Activated gamma-delta T cell (primary cell): ENCODE results near the gene RETREG3.
"Not testable (repeated sequence)": the region's sequence is repeated elsewhere in the genome, so short reads cannot be mapped to it uniquely, and the experiment has no call there.

Source experiments
- DNase-seq: peaks from one replicate; lab custom pipeline; 2025; lab: John Stamatoyannopoulos, UW

Gene RETREG3

DNA sequence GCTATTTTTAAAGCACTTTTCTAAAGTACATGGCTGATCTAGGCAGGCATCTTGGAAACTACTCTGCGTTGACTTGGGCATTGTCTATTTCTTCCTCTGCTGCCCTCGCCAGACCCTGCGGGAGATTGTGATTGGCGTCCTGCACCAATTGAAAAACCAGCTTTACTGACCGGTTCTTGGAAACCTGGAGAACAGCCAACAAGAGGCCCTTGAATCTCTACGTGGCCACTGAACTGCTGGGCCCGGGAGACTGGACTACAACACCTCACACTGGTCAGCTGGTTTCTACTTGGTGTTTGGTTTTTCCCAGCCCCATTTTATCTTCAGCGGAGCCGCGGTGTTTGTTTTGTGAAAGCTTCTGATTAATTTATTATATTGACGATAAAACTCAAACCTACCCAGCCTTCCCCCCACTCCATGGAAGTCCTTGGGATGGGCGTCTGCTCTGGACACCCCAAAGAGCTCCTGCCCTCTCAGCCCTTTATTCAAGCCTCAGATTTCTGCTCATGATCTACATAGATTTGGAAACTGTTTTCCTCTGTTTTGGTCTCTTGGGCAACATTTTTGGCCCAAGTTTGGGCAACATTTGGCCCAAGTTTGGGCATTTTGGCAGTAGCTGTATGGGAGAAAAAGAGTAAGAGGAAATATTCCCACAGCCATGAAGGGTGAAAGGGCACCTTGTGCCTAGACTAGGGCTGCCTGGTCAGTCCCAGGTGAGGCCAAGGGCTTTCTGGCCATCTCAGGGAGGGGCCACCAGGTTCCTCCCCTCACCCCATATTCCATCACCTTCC is 37.5 kb downstream of the RETREG3 start:
- no peak for DNase-seq

DNA sequence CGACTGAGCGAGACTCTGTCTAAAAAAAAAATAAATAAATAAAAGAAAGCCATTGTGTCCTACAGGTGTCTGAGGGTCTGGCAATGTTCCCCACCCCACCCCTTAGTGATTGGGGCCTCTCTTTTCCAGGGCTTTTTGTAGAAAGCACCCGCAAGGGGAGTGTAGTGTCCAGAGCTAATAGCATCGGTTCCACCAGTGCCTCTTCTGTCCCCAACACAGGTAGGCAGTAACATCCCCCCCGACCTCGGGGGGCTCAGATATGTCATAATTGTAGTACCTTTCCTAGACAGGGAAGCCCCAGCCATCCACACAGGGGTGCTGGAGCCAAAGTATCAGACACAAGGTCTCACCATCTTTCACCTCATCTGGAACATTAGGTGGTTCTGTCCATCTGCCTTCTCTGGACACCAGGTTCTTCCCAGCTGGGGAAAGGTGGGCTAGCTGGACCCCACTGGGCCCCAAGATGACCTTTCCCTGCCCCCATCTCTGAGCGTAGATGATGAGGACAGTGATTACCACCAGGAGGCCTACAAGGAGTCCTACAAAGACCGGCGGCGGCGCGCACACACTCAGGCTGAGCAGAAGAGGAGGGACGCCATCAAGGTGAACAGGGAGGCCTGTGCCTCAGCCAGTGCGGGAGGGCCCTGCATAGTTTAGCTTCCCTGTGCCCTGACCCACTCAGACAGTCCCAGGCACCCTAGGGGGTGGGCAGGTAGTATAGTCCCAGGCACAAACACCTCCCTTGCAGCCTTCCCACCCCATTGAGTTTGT is 40.6 kb downstream of the RETREG3 start:
- DNase-seq: no peak

DNA sequence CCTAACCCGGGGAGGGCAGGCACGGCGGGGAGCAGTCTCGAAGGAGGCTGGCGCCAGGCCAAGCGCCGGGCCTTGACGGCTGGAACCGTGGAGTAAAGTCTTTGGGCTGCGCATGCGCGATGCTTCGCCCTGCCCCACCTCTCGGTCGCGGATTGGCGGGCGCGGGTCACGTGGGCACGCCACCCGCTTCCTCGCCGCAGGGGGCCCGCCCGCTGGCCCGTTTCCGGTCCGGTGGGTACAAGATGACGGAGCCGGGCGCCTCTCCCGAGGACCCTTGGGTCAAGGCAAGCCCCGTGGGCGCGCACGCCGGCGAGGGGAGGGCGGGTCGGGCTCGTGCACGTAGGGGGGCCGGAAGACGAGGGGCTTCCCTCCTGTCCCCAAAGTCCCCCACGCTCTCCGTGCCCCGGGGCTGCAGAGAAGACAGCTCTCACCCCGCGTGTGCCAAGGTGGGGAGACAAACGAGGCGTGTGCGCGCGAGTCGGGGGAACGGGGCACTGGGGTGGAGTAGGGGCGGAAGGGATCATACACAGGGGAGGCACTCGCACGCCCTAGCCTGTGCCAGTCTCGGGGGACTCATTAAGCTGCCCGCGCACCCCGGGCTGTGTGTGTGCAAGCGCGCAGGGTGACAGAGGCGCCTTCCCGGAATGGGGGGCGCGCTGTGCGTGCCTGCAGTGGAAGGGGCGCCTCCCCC is 42.1 kb downstream of the RETREG3 start, which contains the start of gene MLX:
Gene MLX (plus strand): TSS at position 218 of the 691 bp plus-strand sequence. CDS start 25 bp downstream, at position 243.
- peak; percentile 90 for DNase-seq

DNA sequence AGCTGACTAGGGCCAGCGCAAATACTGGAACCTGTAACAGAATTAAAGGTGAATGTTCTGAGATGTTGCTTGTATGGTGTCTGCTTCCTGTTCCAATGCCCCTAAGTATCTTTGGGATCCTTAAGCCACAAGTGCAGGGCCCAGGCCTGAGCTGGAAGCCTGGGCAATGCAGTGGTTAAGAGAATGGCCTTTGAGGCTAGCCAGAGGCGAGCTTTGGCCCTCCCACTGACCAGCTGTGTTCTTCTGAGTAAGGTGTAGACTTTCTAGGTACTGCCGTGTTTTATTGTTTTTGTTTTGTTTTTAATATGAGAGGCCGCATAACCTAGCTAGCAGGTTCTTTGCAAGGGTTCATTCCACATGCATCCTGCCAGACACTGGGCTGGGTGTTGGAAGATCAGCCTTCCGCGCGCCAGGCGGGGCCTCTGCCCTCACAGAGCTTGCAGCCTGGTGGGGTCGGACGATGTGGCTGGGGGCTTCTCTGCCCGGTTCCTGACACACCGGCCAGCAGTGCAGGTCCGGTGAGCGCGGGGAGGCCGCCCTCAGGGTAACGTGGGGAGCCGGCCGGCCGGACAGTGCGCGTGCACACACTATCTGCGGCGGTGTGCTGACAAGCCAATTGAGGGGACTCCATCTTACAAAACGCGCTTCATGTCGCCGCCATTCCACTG is 42.8 kb downstream of the RETREG3 start:
- no peak for DNase-seq

DNA sequence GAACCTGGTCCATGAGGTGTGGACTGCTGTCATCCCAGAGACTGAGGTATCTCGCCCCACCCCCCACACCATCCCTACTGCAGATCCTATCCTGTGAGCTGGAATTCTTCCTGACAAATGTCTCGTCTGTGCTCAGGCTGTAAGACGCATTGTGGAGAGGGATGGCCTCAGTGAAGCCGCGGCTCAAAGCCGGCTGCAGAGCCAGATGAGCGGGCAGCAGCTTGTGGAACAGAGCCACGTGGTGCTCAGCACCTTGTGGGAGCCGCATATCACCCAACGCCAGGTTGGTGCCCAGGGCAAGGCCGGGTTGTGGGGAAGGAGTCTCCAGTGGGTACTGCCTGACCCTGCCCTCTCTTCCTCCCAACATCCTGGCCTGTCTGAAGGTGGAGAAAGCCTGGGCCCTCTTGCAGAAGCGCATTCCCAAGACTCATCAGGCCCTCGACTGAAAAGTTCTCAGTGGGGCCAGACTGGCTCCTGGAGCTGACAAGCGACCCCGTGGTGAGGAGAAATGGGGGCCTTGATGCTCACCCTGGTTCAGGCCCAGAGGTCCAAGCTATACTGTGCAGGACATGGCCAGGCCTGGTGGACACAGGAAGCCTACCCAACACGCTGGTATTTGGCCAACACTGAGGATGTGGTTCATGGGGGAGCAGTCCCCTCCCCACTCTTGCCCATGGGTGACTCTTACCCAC is 43.5 kb downstream of the RETREG3 start:
- DNase-seq: no peak

DNA sequence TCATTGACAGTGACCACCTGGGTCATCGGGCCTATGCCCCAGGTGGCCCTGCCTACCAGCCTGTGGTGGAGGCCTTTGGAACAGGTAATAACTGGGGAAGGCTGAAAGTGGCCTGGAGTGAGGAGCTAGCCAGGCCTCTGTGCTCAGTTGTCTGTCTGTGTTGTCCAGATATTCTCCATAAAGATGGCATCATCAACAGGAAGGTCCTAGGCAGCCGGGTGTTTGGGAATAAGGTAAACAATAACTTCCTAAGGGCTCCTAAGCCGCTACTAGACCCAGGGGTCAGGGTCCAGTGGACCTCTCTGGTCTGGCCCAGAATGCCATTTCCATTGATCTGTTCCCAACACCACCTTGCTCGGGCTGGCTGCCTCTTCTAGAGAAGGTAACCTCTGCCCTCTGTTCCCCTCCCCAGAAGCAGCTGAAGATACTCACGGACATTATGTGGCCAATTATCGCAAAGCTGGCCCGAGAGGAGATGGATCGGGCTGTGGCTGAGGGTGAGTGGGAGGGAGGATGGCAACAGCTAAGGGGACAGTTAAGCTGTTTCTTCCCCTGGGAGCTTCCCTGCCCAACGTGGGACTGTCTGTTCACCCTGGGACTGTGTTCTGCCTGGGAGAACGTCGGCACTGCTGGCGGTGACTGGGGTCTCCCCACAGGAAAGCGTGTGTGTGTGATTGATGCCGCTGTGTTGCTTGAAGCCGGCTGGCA is 44.2 kb downstream of the RETREG3 start:
- no peak for DNase-seq

DNA sequence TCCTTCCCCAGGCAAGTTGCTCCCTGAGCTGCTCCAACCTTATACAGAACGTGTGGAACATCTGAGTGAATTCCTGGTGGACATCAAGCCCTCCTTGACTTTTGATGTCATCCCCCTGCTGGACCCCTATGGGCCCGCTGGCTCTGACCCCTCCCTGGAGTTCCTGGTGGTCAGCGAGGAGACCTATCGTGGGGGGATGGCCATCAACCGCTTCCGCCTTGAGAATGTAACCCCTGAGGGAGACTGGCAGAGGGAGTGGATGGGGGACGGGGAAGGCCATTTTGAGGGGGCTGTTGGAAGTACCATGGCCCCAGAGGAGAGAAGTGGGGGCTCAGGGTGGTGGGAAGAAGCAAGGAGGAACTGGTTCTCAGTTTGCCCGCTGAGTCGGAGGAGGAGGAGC is 45.2 kb downstream of the RETREG3 start:
- no peak for DNase-seq

DNA sequence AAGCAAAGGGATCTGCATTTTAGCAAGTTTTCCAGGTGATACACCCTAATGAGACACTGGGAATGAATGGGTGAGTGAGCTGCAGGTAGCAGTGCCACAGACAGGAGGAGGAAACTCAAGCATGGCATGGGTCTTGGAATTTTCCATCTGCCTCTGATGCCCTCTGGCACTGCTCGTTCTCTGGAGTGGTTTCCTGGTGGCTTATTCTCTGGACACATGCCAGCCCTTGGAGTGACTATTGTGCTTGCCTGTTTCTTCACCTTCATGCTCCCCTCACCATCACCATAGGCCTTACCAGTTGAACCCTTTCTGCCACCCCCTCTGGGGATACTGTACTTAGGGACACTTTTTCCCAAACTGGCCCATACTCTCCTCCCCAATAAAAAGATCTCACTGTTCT is 45.6 kb downstream of the RETREG3 start:
- DNase-seq: no peak

DNA sequence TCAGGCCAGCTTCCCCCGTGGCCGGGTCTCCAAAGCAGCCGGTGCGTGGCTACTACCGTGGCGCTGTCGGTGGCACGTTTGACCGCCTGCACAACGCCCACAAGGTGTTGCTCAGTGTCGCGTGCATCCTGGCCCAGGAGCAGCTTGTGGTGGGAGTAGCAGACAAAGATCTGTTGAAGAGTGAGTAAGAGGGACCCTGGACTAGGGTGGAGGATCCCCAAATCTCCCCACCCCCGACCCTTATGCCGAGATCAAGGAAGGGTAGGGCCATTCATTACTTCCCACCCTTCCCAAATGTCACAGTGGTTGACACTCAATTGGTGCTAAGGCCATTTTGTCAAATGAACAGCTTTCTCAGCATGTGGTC is 46.0 kb downstream of the RETREG3 start:
- DNase-seq: no peak

DNA sequence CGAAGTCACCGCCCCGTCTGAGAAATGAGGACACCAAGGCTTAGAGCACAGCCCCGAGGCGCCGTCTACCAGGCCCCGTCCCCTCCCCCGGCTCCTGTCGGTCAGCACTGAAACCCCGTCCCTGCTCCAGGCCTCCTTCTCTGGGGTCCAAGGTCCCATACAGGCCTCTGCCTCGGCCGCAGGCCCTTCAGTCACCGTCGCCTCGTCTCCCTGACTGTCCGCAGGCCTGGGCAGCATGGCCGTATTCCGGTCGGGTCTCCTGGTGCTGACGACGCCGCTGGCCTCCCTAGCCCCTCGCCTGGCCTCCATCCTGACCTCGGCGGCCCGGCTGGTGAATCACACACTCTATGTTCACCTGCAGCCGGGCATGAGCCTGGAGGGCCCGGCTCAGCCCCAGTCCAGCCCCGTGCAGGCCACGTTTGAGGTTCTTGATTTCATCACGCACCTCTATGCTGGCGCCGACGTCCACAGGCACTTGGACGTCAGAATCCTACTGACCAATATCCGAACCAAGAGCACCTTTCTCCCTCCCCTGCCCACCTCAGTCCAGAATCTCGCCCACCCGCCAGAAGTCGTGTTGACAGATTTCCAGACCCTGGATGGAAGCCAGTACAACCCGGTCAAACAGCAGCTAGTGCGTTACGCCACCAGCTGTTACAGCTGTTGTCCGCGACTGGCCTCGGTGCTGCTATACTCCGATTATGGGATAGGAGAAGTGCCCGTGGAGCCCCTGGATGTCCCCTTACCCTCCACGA is 46.6 kb downstream of the RETREG3 start:
- no peak for DNase-seq

DNA sequence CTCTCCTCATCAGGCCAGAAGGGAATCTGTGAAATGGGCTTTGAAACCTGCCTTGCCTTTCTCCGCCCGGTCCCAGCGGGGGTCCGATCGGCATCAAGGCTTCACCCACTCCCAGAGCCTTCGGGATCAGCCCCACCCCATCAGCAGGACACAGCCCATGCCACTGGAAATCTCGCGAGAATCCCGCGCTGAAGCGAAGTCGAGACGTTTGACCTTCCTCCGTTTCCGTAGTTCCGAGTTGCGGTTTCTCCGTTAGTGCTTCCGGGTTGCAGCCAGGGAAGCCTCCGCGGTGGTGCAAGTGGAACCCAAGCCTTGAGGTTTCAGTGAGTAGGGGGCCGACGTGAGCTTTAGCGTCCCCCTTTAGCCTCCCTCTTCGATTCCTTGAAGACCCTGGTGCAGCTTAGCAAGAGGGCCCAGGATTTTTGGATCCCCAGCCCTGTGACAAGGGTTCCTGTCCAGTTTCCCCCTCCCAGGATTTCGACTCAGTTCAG is 47.2 kb downstream of the RETREG3 start, which contains the start of gene COASY:
Gene COASY (plus strand): TSS at position 252 of the 491 bp plus-strand sequence. CDS start 475 bp downstream, outside the sequence.
- no peak for DNase-seq

DNA sequence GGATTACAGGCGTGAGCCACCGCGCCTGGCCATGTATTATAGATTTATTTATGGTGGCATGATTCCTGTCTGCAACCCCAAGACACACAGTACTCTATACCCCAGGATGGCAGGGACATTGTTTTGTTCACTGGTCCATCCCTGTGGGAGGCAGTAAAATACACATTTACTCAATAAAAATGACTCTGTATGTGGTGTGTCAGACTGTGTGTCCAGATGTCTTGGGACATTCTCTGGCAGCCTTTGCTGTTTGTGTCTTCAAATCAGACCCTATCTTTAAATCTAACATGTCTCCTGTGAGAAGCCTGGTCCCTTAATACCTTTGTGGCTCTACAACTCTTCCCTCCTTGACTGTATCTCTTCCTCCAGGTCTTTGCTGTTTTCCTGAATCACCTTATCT is 48.9 kb downstream of the RETREG3 start:
- DNase-seq: no peak

DNA sequence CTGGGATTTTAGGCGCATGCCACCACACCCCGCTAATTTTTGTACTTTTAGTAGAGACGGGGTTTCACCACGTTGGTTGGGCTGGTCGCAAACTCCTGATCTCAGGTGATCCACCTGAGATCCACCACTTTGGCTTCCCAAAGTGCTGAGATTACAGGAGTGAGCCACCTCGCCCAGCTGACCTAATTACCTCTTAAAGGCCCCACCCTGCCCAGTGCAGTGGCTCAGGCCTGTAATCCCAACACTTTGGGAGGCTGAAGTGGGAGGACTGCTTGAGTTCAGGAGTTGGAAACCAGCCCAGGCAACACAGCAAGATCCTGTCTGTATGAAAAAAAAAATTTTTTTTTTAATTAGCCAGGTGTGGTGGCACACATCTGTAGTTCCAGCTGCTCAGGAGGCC is 50.1 kb downstream of the RETREG3 start:
- no peak for DNase-seq

DNA sequence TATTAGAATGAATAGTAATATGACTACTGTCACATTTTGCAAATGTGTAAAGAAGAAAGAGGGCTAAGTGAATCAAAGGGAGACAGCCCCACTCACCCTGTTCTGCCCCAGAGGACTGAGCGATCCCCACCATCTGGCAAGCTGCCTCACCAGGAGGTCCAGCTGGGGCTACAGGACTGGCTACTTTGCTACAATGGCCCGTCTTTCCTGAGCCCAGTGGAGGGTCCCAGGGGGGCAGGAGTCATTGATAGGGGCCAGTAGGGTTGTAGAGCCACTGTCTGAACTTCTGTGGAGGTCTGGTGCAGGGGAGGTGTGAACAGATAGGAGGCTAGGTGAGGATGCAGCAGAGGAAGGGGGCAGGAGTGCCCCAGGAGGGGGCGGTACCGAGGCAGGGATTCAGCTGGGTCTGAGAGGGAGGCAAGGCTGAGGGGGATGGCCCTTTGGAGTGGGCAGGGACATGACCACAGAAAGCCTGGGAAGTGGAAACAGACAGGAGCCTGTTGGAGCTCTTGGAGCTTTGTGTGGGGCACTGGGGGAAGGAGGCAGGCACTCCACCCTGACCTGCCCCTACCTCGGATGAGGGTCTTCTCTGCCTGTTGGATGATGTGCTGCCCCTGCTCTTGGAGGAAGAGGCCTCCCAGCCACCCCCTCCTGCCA is 53.1 kb downstream of the RETREG3 start:
- DNase-seq: not testable (repeated sequence)

DNA sequence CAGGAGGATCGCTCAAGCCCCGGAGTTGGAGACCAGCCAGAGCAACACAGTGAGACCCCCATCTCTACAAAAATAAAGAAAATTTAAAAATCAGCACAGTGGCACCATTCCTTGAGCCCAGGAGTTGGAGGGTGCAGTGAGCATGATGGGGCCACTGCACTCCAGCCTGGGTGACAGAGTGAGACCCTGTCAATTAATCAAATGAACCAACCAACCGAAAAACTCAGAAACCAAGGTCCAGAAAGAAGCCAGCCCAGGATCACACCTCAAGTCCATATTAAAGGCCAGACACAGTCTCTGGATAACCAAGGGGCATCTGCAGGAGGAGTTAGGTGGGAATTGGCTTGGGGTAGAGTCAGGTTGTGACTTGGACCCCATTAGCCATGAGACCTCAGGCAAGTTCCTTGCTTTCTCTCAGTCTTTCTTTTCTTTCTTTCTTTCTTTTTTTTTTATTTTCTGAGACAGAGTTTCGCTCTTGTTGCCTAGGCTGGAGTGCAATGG is 54.0 kb downstream of the RETREG3 start:
- no peak for DNase-seq

DNA sequence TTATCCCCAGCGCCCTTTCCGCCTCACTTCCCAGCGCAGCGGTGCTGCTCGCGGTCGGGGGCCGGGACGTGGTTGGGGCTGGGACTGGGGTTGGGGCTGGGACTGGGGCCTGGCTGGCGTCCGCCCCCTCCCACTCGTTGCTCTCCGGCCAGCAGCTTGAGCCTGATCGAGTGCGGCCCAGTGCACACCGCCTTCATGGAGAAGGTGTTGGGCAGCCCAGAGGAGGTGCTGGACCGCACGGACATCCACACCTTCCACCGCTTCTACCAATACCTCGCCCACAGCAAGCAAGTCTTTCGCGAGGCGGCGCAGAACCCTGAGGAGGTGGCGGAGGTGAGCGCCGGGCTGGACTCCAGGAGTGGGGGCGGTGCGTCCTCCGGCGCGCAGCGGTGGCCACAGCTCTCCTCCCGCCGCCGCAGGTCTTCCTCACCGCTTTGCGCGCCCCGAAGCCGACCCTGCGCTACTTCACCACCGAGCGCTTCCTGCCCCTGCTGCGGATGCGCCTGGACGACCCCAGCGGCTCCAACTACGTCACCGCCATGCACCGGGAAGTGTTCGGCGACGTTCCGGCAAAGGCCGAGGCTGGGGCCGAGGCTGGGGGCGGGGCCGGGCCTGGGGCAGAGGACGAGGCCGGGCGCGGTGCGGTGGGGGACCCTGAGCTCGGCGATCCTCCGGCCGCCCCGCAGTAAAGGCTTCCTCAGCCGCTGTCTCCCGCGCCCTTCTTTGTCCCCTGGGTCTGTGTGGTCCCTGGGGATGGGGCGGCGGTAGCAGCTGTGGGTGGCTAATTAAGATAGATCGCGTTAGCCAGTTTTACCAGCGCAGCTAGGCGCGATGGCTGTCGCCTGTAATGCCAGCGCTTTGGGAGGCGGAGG is 54.7 kb downstream of the RETREG3 start:
- peak; percentile 66 for DNase-seq

DNA sequence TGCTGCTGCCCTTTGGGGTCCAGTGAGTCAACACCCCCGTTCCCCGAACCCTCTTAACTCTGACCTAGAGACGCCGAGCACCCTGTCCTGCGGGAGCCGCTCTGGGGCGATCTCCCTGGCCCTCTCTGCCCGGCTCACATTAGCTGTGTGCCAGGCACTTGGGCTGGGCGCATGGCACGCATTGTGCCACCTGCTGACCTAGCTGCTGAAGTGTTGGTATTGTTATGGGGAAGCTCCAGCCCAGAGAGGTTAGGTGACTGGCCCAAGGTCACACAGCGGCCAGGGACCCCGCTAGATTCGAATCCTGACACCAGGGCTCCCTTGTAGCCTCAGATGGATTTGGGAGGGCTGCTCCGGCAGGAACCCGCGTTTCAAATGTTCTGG is 55.3 kb downstream of the RETREG3 start:
- DNase-seq: no peak
